ENCODE measurements around the gene SLC45A1. TPM values are rescaled to one million over a fixed set of nuclear protein-coding genes. Genes with fewer than 3 reads are reported as not detected.
A peak's percentile ranks its signal among the peaks of the same experiment; 100 is the strongest.

The SLC45A1 gene
- total RNA-seq, 1 donor: 2.0 TPM

DNA sequence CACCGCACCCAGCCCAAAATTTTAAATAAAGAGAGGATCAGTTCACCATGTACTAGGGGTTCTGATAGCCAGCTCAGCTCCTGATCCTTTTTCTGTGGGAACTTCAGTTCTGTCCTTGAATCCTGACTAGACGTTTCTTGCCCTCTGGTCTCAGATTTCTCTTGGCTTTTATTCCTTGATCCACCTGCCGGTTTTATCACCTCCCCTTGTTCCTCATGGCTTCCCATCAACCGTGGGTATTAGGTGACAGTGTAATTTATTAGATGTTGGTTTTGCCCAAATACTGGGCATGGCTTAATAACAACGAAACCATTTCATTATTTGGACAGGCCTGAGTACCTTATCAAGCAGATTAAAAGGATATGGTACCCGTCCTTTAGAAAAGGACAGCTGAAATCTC, 22.5 kb downstream of the SLC45A1 start:
- DNase-seq (ENCODE audit: low read depth): no peak
- no peak overlapping the region for H3K4me3 ChIP-seq (ENCODE audit: low read depth, low read length)
- TF ChIP-seq, protein P1, sequence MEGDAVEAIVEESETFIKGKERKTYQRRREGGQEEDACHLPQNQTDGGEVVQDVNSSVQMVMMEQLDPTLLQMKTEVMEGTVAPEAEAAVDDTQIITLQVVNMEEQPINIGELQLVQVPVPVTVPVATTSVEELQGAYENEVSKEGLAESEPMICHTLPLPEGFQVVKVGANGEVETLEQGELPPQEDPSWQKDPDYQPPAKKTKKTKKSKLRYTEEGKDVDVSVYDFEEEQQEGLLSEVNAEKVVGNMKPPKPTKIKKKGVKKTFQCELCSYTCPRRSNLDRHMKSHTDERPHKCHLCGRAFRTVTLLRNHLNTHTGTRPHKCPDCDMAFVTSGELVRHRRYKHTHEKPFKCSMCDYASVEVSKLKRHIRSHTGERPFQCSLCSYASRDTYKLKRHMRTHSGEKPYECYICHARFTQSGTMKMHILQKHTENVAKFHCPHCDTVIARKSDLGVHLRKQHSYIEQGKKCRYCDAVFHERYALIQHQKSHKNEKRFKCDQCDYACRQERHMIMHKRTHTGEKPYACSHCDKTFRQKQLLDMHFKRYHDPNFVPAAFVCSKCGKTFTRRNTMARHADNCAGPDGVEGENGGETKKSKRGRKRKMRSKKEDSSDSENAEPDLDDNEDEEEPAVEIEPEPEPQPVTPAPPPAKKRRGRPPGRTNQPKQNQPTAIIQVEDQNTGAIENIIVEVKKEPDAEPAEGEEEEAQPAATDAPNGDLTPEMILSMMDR (IDR thresholded peaks at IDR 0.05; ENCODE audit: insufficient read depth, low read length): no peak

DNA sequence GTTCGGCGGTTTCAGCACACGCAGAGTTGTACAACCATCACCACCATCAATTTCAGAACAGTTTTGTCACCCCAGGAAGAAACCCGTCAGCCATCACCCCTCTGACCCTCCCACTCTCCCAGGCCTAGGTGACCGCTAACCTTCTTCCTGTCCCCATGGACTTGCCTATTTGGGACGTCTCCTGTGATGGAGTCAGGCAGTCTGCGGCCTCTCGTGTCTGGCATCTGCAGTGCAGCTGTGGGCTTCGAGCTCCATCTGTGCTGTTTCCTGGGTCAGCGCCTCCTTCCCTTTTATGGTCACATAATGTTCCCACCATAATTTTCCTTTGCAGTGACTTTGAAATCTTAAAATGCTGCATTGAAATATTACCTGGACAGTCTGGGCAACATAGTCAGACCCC, 24.4 kb downstream of the SLC45A1 start:
- no peak for DNase-seq (ENCODE audit: low read depth)
- TF ChIP-seq, protein P1 (IDR thresholded peaks at IDR 0.05; ENCODE audit: insufficient read depth, low read length): no peak
- no peak overlapping the region for H3K4me3 ChIP-seq (ENCODE audit: low read depth, low read length)

DNA sequence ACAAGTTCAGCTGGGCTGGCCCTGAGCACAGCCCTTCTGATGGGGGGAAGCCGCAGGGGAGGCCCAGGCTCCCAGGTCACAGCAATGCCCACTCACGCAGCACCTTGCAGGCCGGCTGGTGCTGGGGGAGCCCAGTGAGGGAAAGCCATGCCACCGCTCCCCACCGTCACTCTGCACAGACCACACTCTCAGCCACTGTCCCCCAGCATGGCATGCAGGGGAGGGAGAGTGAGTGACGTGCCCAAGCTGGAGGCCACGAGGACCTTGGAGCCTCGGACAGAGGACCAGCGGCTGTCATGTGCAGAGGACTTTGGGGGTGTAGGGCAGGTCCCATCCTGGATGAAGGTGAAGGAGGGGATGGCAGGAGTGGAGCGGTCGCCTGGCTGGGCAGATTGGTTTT, 25.1 kb downstream of the SLC45A1 start:
- TF ChIP-seq, protein P1 (IDR thresholded peaks at IDR 0.05; ENCODE audit: insufficient read depth, low read length): no peak
- DNase-seq (ENCODE audit: low read depth): no peak
- H3K4me3 ChIP-seq (ENCODE audit: low read depth, low read length): no peak overlapping the region

DNA sequence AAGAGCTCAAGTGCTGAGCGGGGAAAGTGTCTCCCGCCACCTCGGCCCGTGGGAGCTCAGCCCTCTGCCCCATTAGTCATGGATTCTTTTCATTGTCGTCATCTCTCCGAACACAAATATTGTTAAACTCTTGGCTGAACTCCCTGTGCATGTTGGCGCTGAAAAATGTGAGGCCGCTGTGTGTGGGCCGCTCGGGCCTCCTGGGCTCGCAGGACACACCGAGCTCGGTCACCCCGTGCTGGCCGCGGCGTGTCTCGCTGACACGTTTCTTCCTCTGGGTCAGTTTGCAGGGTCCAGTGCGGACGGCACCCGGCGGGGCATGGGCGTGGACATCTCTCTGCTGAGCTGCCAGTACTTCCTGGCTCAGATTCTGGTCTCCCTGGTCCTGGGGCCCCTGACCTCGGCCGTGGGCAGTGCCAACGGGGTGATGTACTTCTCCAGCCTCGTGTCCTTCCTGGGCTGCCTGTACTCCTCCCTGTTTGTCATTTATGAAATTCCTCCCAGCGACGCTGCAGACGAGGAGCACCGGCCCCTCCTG, 25.6 kb downstream of the SLC45A1 start:
- DNase-seq (ENCODE audit: low read depth): peak; percentile 95
- H3K4me3 ChIP-seq (ENCODE audit: low read depth, low read length): peak overlapping the region; percentile 35
- TF ChIP-seq, protein P1 (IDR thresholded peaks at IDR 0.05; ENCODE audit: insufficient read depth, low read length): no peak

DNA sequence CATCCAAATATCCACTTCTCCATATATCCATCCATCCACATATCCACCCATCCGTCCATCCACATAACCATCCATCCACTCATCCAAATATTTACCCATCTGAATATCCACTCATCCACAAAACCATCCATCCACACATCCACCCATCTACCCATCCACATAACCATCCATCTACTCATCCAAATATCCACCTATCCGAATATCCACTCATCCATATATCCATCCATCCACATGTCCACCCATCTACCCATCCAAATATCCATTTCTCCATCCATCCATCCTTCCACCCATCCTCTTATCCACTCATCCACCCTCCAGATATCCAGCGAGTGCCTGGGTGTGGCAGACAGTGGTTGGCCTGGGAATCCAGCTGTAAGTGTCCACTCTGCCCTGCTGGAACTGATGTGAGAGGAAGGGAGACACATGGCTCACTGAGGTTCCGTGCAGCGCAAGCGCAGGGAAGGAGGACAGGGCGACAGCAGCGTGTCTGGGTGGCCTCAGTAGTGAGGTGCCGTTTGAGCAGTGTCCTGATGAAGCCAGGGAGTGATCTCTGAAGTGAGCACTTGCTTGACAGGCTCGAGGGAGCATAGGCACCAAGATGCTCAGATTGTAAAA, 27.1 kb downstream of the SLC45A1 start:
- TF ChIP-seq, protein P1 (IDR thresholded peaks at IDR 0.05; ENCODE audit: insufficient read depth, low read length): no peak
- no peak for DNase-seq (ENCODE audit: low read depth)
- H3K4me3 ChIP-seq (ENCODE audit: low read depth, low read length): no peak overlapping the region

DNA sequence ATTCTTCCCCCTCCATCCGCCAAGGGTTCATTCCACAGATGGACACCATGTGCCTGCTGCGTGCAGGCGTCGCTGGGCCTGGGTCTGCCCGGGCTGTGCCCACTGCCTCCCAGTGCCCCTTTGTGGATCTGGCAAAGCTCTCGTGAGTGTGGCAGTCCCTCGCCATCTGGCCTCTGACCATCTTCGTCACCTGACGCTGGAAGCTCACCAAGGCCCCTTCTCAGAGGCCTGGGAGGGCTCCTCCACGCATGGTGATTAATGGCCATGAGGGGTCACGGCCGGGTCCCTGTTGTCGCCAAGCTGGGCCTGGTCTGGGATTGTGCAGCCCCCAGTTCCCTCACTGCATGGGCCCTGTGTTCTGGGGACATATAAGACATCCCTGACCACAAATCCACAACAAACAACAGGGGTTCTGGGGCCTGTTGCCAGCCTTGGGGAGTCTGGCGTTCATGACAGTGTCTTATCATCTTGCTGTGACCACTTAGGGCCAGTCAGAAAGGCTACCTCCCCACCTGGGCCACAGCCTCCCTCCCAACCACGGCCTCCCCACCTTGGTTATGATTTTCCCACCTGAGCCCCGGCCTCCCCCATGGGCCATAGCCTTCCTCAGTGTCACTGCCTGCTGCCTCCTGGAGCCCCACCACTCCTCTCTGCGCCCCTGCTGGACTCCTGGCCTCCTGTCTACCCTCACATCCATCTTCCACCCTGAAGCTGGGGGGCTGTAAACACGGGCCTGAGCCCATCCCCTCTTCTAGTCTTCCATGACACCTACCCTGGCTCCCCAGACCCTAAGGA, 27.9 kb downstream of the SLC45A1 start:
- TF ChIP-seq, protein P1 (IDR thresholded peaks at IDR 0.05; ENCODE audit: insufficient read depth, low read length): no peak
- DNase-seq (ENCODE audit: low read depth): no peak

More for the DNA sequence above, 27.9 kb downstream of the SLC45A1 start:
- H3K4me3 ChIP-seq (ENCODE audit: low read depth, low read length): no peak overlapping the region

All from fibroblast of the aortic adventitia (primary cell).